HepG2 (cell line): Measurements from ENCODE around the gene PITPNM2. TPM values are rescaled to one million over a fixed set of nuclear protein-coding genes. Genes with fewer than 3 reads are reported as not detected.
A peak's percentile ranks its signal among the peaks of the same experiment; 100 is the strongest.

Source experiments
- BORCS8-MEF2B ChIP-seq: sonication (generic); formaldehyde crosslinking; IDR thresholded peaks from 2 replicates; pipeline ENCODE4 v1.8.0; 2022; ENCODE audit warnings: mild to moderate bottlenecking, missing genetic modification reagents
- FOXP4 ChIP-seq: sonication (generic); formaldehyde crosslinking; IDR thresholded peaks from 2 replicates; pipeline ENCODE4 v1.4.0; 2020; ENCODE audit warnings: missing genetic modification reagents
- KMT2A ChIP-seq: sonication (generic); formaldehyde crosslinking; IDR thresholded peaks from 2 replicates; pipeline ENCODE4 v1.4.0; 2020; ENCODE audit warnings: missing genetic modification reagents
- LCORL ChIP-seq, 2 experiments: fragments of 450-650 bp in 1 of 2; sonication (generic) in 1 of 2; formaldehyde crosslinking in 1 of 2; IDR thresholded peaks; 2 replicates each; pipeline versions ENCODE4 v1.5.0 to v1.6.1; 2017 to 2020; ENCODE audit warnings: antibody characterized with exemption in 1 of 2, missing genetic modification reagents in 1 of 2
- NFRKB ChIP-seq: fragments of 450-650 bp; IDR thresholded peaks from 2 replicates; pipeline ENCODE4 v1.6.1; 2017
- RORA ChIP-seq: sonication (generic); formaldehyde crosslinking; IDR thresholded peaks from 2 replicates; pipeline ENCODE4 v1.5.0; 2020; ENCODE audit warnings: mild to moderate bottlenecking, missing genetic modification reagents, moderate library complexity
- SKI ChIP-seq: fragments of 450-650 bp; IDR thresholded peaks from one replicate; pipeline ENCODE4 v1.6.1; 2018; ENCODE audit warnings: mild to moderate bottlenecking; ENCODE audit not compliant: partially characterized antibody
- TFAP4 ChIP-seq: sonication (generic); IDR thresholded peaks from 2 replicates; pipeline ENCODE4 v1.6.1; 2016; ENCODE audit warnings: low read depth, borderline replicate concordance
- THAP7 ChIP-seq: sonication (generic); formaldehyde crosslinking; IDR thresholded peaks from 2 replicates; pipeline ENCODE4 v1.8.1; 2023; ENCODE audit warnings: mild to moderate bottlenecking, missing genetic modification reagents
- ZNF230 ChIP-seq: sonication (generic); formaldehyde crosslinking; IDR thresholded peaks from 2 replicates; pipeline ENCODE4 v1.4.0; 2020; ENCODE audit warnings: mild to moderate bottlenecking, missing genetic modification reagents
- ZNF3 ChIP-seq: IDR thresholded peaks from 2 replicates; pipeline ENCODE4 v1.7.0; 2017; ENCODE audit warnings: inconsistent platforms
- ZNF44 ChIP-seq: sonication (generic); formaldehyde crosslinking; IDR thresholded peaks from 2 replicates; pipeline ENCODE4 v1.5.1; 2020; ENCODE audit warnings: mild to moderate bottlenecking, missing genetic modification reagents
- ZNF543 ChIP-seq: sonication (generic); formaldehyde crosslinking; IDR thresholded peaks from 2 replicates; pipeline ENCODE4 v1.4.0; 2020; ENCODE audit warnings: mild to moderate bottlenecking, missing genetic modification reagents
- ZNF605 ChIP-seq: sonication (generic); formaldehyde crosslinking; IDR thresholded peaks from 2 replicates; pipeline ENCODE4 v1.8.0; 2022; ENCODE audit warnings: mild to moderate bottlenecking, missing genetic modification reagents
- ZNF768 ChIP-seq: sonication (generic); formaldehyde crosslinking; IDR thresholded peaks from 2 replicates; pipeline ENCODE4 v1.4.0; 2020; ENCODE audit warnings: missing genetic modification reagents
- ZNF792 ChIP-seq: IDR thresholded peaks from 2 replicates; pipeline ENCODE4 v1.6.1; 2016
- ZNF883 ChIP-seq: sonication (generic); formaldehyde crosslinking; IDR thresholded peaks from 2 replicates; pipeline ENCODE4 v1.5.1; 2020; ENCODE audit warnings: mild to moderate bottlenecking, missing genetic modification reagents; ENCODE audit errors: not compliant biosample characterization
- polyA plus RNA-seq, 8 experiments: library from polyadenylated mRNA; depleted of rRNA in 3 of 8; stranded (reverse) in 7 of 8; unstranded in 1 of 8; fragments of >200 nt; fragmentation: Illumina TruSeq in 4 of 8; extraction: Trizol in 4 of 8; gene quantifications; 2 replicates each; pipeline versions ENCODE4 v1.2.1 to v1.2.3, GENCODE V29; 2011 to 2016; ENCODE audit warnings: low read depth in 4 of 8, missing spikeins in 1 of 8, mixed read lengths in 1 of 8; ENCODE audit not compliant: insufficient read depth in 1 of 8
- total RNA-seq, 5 experiments: library from RNA; depleted of rRNA; stranded (reverse); fragments of >200 nt; fragmentation: Illumina TruSeq; extraction: Trizol; gene quantifications; 2 replicates each; pipeline ENCODE4 v1.2.3, GENCODE V29; 2016; ENCODE audit warnings: low read depth in 1 of 5
- TF ChIP-seq, protein P1 (sequence below): sonication (generic); formaldehyde crosslinking; IDR thresholded peaks from 2 replicates; pipeline ENCODE4 v1.5.0; 2020; ENCODE audit warnings: mild to moderate bottlenecking, missing genetic modification reagents
- TF ChIP-seq, protein P2 (sequence below): sonication (generic); formaldehyde crosslinking; IDR thresholded peaks from 2 replicates; pipeline ENCODE4 v1.4.0; 2020; ENCODE audit warnings: mild to moderate bottlenecking, low read depth, missing genetic modification reagents
- TF ChIP-seq, protein P3 (sequence below): sonication (generic); formaldehyde crosslinking; IDR thresholded peaks from 2 replicates; pipeline ENCODE4 v1.4.0; 2020; ENCODE audit warnings: missing genetic modification reagents, borderline replicate concordance

Gene PITPNM2
- total and polyA plus RNA-seq, 2 of the 13 experiments (the other 11 are each of a cell fraction or from before 2014, with no cell fraction given), result 4.2 to 5.3 TPM

- TF ChIP-seq, protein P1, sequence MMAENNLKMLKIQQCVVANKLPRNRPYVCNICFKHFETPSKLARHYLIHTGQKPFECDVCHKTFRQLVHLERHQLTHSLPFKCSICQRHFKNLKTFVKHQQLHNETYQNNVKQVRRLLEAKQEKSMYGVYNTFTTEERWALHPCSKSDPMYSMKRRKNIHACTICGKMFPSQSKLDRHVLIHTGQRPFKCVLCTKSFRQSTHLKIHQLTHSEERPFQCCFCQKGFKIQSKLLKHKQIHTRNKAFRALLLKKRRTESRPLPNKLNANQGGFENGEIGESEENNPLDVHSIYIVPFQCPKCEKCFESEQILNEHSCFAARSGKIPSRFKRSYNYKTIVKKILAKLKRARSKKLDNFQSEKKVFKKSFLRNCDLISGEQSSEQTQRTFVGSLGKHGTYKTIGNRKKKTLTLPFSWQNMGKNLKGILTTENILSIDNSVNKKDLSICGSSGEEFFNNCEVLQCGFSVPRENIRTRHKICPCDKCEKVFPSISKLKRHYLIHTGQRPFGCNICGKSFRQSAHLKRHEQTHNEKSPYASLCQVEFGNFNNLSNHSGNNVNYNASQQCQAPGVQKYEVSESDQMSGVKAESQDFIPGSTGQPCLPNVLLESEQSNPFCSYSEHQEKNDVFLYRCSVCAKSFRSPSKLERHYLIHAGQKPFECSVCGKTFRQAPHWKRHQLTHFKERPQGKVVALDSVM (CRISPR knock-in tag), result 0 out of 2 replicates have a peak, but pooled peaks have one; percentile 35
- TF ChIP-seq ZNF768 (CRISPR knock-in tag), result no peak; the same call in none of the 2 replicates
- TF ChIP-seq ZNF230, result no peak
- TF ChIP-seq BORCS8-MEF2B, result no peak
- no peak for TF ChIP-seq ZNF543 (CRISPR knock-in tag)
- TF ChIP-seq, protein P2, sequence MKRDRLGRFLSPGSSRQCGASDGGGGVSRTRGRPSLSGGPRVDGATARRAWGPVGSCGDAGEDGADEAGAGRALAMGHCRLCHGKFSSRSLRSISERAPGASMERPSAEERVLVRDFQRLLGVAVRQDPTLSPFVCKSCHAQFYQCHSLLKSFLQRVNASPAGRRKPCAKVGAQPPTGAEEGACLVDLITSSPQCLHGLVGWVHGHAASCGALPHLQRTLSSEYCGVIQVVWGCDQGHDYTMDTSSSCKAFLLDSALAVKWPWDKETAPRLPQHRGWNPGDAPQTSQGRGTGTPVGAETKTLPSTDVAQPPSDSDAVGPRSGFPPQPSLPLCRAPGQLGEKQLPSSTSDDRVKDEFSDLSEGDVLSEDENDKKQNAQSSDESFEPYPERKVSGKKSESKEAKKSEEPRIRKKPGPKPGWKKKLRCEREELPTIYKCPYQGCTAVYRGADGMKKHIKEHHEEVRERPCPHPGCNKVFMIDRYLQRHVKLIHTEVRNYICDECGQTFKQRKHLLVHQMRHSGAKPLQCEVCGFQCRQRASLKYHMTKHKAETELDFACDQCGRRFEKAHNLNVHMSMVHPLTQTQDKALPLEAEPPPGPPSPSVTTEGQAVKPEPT, result no peak
- no peak for TF ChIP-seq FOXP4 (CRISPR knock-in tag)
- no peak; the same call in 1 of the 2 replicates for TF ChIP-seq ZNF3 (CRISPR knock-in tag)
- TF ChIP-seq THAP7 (CRISPR knock-in tag), result no peak
- TF ChIP-seq LCORL (IDR thresholded peaks at IDR 0.05), result 0 out of 2 replicates have a peak, but pooled peaks have one; percentile 58
- TF ChIP-seq LCORL (CRISPR knock-in tag; IDR thresholded peaks at IDR 0.05), result peak; percentile 69
- TF ChIP-seq ZNF792 (CRISPR knock-in tag), result no peak
- TF ChIP-seq, protein P3, sequence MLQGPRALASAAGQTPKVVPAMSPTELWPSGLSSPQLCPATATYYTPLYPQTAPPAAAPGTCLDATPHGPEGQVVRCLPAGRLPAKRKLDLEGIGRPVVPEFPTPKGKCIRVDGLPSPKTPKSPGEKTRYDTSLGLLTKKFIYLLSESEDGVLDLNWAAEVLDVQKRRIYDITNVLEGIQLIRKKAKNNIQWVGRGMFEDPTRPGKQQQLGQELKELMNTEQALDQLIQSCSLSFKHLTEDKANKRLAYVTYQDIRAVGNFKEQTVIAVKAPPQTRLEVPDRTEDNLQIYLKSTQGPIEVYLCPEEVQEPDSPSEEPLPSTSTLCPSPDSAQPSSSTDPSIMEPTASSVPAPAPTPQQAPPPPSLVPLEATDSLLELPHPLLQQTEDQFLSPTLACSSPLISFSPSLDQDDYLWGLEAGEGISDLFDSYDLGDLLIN, result no peak
- peak; percentile 59; the same call in 1 of the 2 replicates for TF ChIP-seq ZNF605 (CRISPR knock-in tag)
- no peak for TF ChIP-seq SKI
- TF ChIP-seq RORA (CRISPR knock-in tag), result no peak
- TF ChIP-seq ZNF44 (CRISPR knock-in tag), result no peak
- 0 out of 2 replicates have a peak, but pooled peaks have one; percentile 8 for TF ChIP-seq KMT2A (CRISPR knock-in tag)
- TF ChIP-seq ZNF883 (CRISPR knock-in tag), result peak; percentile 58
- TF ChIP-seq NFRKB, result no peak
- TF ChIP-seq TFAP4, result no peak
Observed at GRCh38 chr12:123140676-123141614, 9.9 kb downstream of the PITPNM2 start (continued).
